IPS-NIHi11 (cell line): ENCODE results near the gene CEP164.

ENCODE experiments used
- DNase-seq: peaks from one replicate; pipeline ENCODE4 v3.0.0; 2012; ENCODE audit warnings: mixed read lengths, low spot score

Gene CEP164

GRCh38 chr11:117462864-117463247, 135.2 kb downstream of the CEP164 start:
- no peak for DNase-seq
